ENCODE measurements around the gene FCN3.
A peak's percentile ranks its signal among the peaks of the same experiment; 100 is the strongest.
"Not testable (repeated sequence)": the region's sequence is repeated elsewhere in the genome, so short reads cannot be mapped to it uniquely, and the experiment has no call there.

Gene FCN3
- 0 to 0.13 (median 0) reads per million in 9 experiments for total RNA-seq

DNA sequence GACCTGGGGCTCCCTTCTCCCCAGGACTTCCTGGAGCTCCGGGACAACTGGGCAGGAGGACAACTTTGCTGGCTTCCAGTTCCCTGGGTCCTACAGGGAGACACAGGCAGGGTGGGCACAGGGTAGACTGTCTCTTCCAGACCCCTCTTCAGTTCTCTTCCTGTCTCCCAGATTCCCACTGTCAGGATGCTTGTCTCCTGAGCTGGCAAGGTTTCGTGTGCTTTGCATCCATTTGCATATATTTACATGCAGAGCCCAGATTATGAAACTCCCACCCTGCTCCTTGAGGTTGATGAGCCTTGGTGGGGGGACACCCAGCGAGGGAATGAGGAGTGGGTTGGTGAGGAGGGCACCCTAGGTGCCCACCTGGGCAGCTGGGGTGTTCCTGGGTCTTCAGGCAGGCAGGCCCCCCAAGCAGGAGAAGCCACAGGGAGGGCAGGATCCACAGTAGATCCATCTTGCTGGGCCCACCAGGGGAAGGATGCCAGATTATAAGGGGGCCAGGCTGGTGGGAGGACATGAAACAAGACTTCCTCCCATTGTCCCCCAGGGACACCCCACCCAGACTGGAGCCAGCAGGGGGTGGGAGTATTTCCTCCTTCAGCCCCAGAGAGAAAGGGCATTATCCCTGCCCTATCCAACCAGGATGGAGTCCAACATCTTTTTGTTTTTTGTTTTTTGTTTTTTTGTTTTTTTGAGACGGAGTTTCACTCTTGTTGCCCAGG, at the start of gene FCN3:
FCN3 (minus strand) TSS at position 463 of the 725 bp plus-strand sequence; CDS start at position 457, 6 bp downstream.
- peaks cover 0 to 8% of the 10 kb centered on the region in 2 donors for H3K27me3 Mint-ChIP-seq
- H3K27ac Mint-ChIP-seq, result peak within 1 kb of the TSS in 1 of 2 donors; percentile 44
- no peaks in the 10 kb centered on the region for H3K36me3 Mint-ChIP-seq (ENCODE audit: insufficient read depth)
- DNase-seq, result no peak
- no peaks in the 10 kb centered on the region for H3K9me3 Mint-ChIP-seq
- H3K4me1 Mint-ChIP-seq (ENCODE audit: low read depth in 2 of 2), result peaks cover 0 to 4% of the 10 kb centered on the region in 2 donors
- ATAC-seq (replicated peaks), result no peak
- no peak within 1 kb of the TSS for H3K4me3 Mint-ChIP-seq

DNA sequence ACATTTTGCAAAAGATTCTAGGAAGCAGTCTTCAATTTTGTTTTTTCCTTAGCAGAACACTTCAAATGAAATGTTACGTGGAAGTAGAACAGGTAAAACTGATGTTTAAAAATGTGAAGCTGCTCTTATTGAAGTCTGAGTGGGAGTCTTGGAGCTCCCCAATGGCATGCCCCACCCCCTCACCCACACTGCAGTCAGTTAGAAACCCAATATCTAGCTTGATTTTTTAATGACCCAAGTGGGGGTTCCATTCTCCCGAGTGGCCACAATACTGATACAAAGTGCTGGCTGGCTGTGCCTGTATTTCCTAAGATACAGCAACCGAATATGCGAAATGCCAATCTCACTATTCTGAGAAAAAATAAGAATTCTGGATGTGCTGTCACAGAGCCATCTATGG, 49.1 kb upstream of the FCN3 start:
- H3K4me1 Mint-ChIP-seq (ENCODE audit: low read depth in 2 of 2), result peaks cover 17 to 31% of the 10 kb centered on the region in 2 donors
- H3K27ac Mint-ChIP-seq, result peak overlapping the region; percentile 69 to 88
- H3K4me3 Mint-ChIP-seq, result no peak overlapping the region
- no peaks in the 10 kb centered on the region for H3K9me3 Mint-ChIP-seq
- no peak for ATAC-seq (replicated peaks)
- no peaks in the 10 kb centered on the region for H3K27me3 Mint-ChIP-seq
- H3K36me3 Mint-ChIP-seq (ENCODE audit: insufficient read depth), result peaks cover 38% of the 10 kb centered on the region
- DNase-seq, result no peak

DNA sequence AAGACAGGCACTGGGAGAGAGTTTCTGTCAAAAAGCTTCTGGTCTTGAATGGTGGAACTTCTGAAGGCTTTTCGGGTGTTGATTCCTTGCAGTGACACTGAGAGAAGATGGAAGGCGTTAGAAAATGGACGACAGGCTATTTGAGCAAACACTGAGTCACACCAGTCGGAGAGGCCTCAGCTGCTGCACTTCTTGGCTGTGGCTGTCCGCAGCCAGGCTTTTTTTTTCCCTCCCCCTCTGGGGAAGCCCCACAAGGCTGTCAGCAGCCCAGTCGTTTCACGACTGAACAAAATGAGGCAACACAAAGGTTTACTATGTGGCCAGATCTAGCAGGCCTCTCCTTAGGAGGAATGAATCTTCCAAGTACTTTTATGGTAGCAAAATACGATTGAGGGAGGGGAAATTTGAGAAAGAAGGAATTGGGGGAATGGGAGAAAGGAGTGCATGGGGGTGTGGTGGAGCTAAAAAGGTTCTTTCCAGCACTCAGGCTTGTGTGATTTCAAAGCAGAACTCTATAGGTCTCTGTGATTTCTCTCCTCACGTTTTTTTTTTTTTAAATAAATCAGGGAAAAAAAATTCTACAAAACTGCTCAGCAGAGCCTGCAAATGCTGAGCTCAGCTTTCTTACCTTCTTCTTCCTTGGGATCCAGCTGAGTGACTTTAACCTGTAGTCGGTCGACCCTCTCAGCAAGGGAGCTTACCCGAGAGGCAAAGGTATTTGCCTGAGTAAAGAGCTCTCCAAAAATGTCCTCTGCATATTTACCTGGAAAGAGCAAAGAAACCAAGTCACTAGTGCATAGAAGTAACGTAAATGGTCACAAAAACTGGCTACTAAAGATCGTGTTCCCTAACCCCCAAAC, 43.9 kb upstream of the FCN3 start:
- peak overlapping the region; percentile 90 for H3K27ac Mint-ChIP-seq
- H3K9me3 Mint-ChIP-seq, result no peaks in the 10 kb centered on the region
- ATAC-seq (replicated peaks), result peak; percentile 79
- peak overlapping the region; percentile 31 to 45 for H3K4me3 Mint-ChIP-seq
- DNase-seq, result peak; percentile 23 to 29 (median 29)
- H3K27me3 Mint-ChIP-seq, result no peaks in the 10 kb centered on the region
- H3K4me1 Mint-ChIP-seq (ENCODE audit: low read depth in 2 of 2), result peaks cover 18 to 44% of the 10 kb centered on the region in 2 donors
- peaks cover 51% of the 10 kb centered on the region for H3K36me3 Mint-ChIP-seq (ENCODE audit: insufficient read depth)

DNA sequence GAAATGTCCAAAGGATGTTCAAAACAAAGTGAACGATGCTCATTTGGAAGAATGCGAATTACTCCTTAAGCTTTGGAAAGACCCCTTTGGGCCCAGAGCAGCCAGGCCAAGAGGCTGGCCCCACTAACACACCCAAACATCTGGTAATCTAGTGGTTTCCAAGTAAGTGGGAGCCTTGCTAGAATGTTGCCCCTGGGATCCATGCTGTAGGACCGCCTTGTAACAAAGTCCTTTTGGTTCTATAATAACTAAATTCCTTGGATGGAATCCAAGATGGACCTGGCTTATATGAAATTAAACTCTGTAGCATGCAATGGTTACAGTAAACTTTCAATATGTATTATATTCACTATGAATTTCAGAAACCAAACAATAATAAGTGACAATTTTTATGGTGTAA, 43.1 kb upstream of the FCN3 start:
- Mint-ChIP-seq H3K9me3 (no peaks in the 10 kb centered on the region), H3K36me3 (ENCODE audit: insufficient read depth) (peaks cover 55% of the 10 kb centered on the region), H3K27ac (peak overlapping the region; percentile 90), H3K4me3 (no peak overlapping the region), H3K27me3 (no peaks in the 10 kb centered on the region), H3K4me1 (ENCODE audit: low read depth in 2 of 2) (peaks cover 18 to 42% of the 10 kb centered on the region in 2 donors)
- DNase-seq (no peak), ATAC-seq (replicated peaks) (no peak)

DNA sequence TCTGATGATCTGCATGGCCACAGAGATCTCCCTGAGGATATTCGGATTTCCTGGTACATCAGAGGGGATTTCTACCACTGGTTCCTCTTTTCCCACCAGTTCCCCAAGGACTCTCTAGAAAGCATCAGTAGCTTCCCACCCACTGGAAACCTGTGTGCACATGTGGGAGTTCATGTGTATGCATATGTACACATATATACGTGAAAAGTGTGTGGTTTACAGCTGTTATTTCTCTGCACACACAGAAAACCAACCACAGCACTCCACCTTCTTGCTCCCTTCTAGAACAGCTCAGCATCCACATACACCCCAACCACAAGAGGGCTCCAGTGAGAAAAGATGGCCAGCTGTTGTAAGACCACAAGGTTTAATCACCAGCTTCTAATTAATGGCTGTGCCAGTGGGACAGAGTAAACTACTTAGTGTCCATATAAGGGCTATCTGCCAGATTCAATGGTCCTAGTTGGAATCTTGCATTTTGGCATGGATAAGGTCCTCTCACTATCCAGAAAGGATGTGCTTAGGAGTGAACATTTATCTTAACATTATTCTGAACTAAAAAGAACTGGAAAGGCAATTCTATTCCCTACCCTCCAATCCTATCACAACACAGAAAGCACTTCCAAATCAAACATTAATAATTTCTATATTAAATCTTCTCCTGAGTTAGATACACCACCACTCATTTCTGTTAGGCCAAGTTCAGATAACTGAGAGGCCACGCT, 41.9 kb upstream of the FCN3 start:
- H3K4me3 Mint-ChIP-seq, result no peak overlapping the region
- ATAC-seq (replicated peaks), result peak; percentile 76
- H3K9me3 Mint-ChIP-seq, result no peaks in the 10 kb centered on the region
- peaks cover 63% of the 10 kb centered on the region for H3K36me3 Mint-ChIP-seq (ENCODE audit: insufficient read depth)
- no peaks in the 10 kb centered on the region for H3K27me3 Mint-ChIP-seq
- peak overlapping the region; percentile 42 to 53 for H3K27ac Mint-ChIP-seq
- H3K4me1 Mint-ChIP-seq (ENCODE audit: low read depth in 2 of 2), result peaks cover 14 to 34% of the 10 kb centered on the region in 2 donors
- DNase-seq, result peak; percentile 45 to 56 (median 49)

DNA sequence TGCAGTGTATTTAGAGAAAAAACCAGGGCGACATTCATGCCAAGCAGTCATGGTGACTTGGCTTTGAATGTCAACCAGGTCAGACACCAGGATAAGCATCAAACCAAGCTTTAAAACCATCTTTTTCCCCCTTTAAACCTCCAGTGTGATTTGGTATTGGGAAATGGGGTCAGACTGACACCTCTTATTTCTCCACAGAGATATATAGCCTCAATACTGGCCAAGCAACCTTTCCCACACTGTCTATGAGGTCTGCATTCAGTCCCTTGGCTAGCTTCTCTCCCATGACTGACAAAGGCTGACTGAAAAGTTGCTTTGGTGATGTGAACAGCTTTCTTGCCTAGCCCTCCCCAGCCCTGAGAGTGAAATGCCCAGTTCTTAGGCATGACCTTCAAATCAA, 39.5 kb upstream of the FCN3 start:
- peaks cover 83% of the 10 kb centered on the region for H3K36me3 Mint-ChIP-seq (ENCODE audit: insufficient read depth)

DNA sequence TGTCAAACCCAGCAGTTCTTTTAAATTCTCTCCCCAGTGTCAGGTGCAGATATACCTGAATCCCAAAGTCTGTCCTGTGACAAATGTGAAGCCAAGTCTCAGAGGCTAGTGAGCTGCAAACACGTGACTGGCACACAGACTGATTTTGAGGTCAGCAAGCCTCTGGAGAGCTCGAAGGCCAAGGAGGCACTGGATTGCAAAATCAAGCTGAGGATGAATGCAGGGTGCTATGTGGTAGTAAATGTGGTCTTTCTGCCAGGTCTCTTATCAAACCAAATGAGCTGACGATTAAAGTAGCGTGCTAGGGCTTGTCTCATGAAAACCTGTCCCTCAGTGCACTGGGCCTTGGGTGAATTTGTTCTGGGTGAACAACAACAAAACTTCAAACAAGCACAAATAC, 38.4 kb upstream of the FCN3 start:
- peaks cover 9 to 18% of the 10 kb centered on the region in 2 donors for H3K4me1 Mint-ChIP-seq (ENCODE audit: low read depth in 2 of 2)
- peaks cover 82% of the 10 kb centered on the region for H3K36me3 Mint-ChIP-seq (ENCODE audit: insufficient read depth)
- DNase-seq (no peak), ATAC-seq (replicated peaks) (no peak)
- H3K4me3 Mint-ChIP-seq, result no peak overlapping the region
- H3K9me3 Mint-ChIP-seq, result no peaks in the 10 kb centered on the region
- H3K27ac Mint-ChIP-seq, result no peak overlapping the region
- H3K27me3 Mint-ChIP-seq, result no peaks in the 10 kb centered on the region

More for the DNA sequence above, 39.5 kb upstream of the FCN3 start:
- Mint-ChIP-seq H3K4me1 (ENCODE audit: low read depth in 2 of 2) (peaks cover 14 to 29% of the 10 kb centered on the region in 2 donors), H3K27me3 (no peaks in the 10 kb centered on the region), H3K9me3 (no peaks in the 10 kb centered on the region), H3K4me3 (no peak overlapping the region), H3K27ac (peak overlapping the region; percentile 2 to 84)
- no peak for ATAC-seq (replicated peaks)
- no peak for DNase-seq

DNA sequence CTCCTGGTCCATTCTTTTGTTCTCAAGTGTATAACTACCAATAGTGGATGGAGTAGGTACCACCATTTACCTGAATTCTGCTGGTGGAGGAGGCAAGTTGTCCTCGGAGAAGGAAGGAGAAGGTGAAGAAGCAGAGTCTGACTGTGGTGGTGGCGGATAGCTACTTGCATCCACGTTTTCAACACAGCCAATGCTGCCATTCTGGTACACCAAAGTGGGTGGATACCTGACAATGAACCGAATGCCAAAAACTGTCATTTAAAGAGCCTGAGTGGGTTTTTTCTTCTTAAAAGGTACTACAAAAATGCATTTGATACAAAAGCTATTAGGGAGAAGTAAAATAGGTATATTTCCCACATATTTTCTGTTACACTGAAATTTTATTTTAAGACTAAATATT, 37.9 kb upstream of the FCN3 start:
- Mint-ChIP-seq H3K27ac (peak overlapping the region in 1 of 2 donors; percentile 38), H3K4me3 (no peak overlapping the region), H3K27me3 (no peaks in the 10 kb centered on the region), H3K9me3 (no peaks in the 10 kb centered on the region), H3K36me3 (ENCODE audit: insufficient read depth) (peaks cover 82% of the 10 kb centered on the region), H3K4me1 (ENCODE audit: low read depth in 2 of 2) (peaks cover 9 to 18% of the 10 kb centered on the region in 2 donors)
- no peak for ATAC-seq (replicated peaks)
- no peak for DNase-seq

DNA sequence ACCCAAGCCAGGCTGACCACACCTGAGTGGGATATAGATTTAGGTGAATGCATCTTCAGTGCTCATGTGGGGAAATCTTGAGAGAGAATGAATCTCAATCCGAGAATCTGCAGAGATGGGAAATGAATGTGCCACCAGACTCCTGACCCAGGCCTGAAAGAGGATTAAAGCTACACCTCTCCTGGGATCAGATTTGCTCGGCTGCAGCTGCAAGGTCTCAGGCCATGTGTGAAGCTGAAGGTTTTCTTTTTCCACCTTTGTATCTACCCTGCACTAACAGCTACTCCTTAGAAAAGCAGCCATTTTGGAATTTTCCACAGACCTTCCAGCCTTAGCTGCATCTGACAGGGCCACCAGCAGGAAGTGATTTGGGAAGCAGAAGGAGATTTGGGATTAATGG, 36.1 kb upstream of the FCN3 start:
- ATAC-seq (replicated peaks) (no peak), DNase-seq (no peak)
- H3K4me1 Mint-ChIP-seq (ENCODE audit: low read depth in 2 of 2), result peaks cover under 1% of the 10 kb centered on the region in 2 donors
- no peak overlapping the region for H3K4me3 Mint-ChIP-seq
- no peaks in the 10 kb centered on the region for H3K9me3 Mint-ChIP-seq
- no peaks in the 10 kb centered on the region for H3K27me3 Mint-ChIP-seq
- peaks cover 75% of the 10 kb centered on the region for H3K36me3 Mint-ChIP-seq (ENCODE audit: insufficient read depth)
- peak overlapping the region in 1 of 2 donors; percentile 8 for H3K27ac Mint-ChIP-seq

DNA sequence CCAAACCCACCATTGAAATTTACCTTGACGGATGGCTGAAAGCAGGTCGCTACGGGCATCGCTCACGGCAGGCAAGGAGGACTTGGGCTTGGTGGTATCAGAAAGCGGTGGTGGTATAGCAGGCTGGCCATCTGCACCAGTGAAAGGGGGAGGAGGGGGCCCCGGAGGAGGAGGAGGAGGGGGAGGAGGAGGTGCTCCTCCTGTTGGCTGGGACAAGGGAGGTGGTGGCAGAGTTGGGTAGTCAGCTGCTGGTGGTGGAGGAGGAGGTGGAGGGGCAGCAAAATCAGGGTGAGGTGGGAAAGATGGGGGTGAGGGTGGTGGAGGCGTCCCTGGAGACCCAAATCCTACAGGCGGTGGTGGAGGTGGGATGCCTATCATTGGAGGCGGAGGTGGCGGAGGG, 35.0 kb upstream of the FCN3 start:
- Mint-ChIP-seq H3K36me3 (ENCODE audit: insufficient read depth) (peaks cover 69% of the 10 kb centered on the region), H3K4me3 (no peak overlapping the region), H3K27ac (peak overlapping the region in 1 of 2 donors; percentile 35), H3K27me3 (no peaks in the 10 kb centered on the region), H3K9me3 (no peaks in the 10 kb centered on the region), H3K4me1 (ENCODE audit: low read depth in 2 of 2) (peaks cover 0 to 2% of the 10 kb centered on the region in 2 donors)
- DNase-seq, result no peak
- no peak for ATAC-seq (replicated peaks)

DNA sequence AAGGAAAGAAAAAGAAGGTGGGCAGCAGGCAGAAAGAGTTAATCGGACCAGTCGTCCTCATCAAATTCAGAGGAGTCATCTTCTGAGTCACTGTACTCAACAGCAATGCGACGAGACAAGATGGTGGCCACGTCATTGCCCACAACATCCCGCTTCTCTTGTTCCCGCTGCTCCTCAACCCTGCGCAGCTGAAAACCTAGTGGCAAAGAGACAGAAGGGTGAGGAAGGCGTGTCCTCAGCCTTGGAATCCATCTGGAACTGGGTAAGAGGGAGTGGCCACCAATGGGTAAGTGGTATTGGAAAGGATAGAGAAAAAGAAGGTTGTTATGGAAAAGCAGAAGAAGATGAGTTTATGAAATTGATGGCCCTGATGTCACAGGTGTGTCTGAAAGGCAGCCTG, 33.5 kb upstream of the FCN3 start:
- no peak overlapping the region for H3K4me3 Mint-ChIP-seq
- no peaks in the 10 kb centered on the region for H3K9me3 Mint-ChIP-seq
- peak overlapping the region; percentile 62 to 74 for H3K27ac Mint-ChIP-seq
- no peak for ATAC-seq (replicated peaks)
- peaks cover 55% of the 10 kb centered on the region for H3K36me3 Mint-ChIP-seq (ENCODE audit: insufficient read depth)
- DNase-seq, result no peak
- peaks cover 5 to 10% of the 10 kb centered on the region in 2 donors for H3K4me1 Mint-ChIP-seq (ENCODE audit: low read depth in 2 of 2)
- H3K27me3 Mint-ChIP-seq, result no peaks in the 10 kb centered on the region

DNA sequence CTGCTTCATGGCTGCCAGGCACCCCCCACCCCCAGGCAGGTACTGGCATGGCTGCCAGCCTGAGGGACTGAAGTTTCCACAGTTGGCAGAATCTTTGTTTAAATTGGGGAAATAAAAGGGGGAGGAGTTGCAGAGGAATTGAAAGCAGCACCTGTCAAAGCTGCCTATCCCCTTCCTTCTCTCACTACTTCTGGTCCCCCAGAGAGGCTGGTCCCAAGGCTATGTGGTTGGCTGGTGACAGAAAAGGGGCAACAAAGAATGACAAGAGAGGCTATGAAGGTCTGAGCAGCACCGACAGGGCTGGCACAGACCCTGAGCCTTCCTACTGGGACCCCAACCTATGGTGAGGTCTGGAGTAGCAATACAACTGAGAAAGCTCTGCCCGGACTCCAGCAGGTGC, 32.2 kb upstream of the FCN3 start:
- ATAC-seq (replicated peaks), result not testable (repeated sequence)
- H3K4me1 Mint-ChIP-seq (ENCODE audit: low read depth in 2 of 2), result peaks cover 5 to 14% of the 10 kb centered on the region in 2 donors

DNA sequence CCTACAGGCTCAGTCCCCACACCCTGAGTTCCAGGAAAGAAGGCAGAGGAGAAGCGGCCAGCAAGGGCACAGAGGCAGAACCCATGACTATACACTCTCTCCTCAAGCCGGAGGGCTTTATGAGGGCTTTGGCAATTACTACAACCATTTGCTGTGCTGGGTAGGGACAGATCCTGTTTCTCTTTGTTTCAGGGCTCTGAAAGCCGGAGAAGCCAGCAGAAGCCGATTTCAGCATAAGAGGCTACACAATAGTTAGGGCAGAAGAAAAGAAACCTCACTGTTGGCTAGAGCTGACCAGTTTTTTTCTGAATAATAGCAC, 31.7 kb upstream of the FCN3 start:
- Mint-ChIP-seq H3K4me1 (ENCODE audit: low read depth in 2 of 2) (peaks cover 5 to 18% of the 10 kb centered on the region in 2 donors), H3K27me3 (no peaks in the 10 kb centered on the region), H3K4me3 (no peak overlapping the region), H3K27ac (peak overlapping the region in 1 of 2 donors; percentile 60), H3K9me3 (no peaks in the 10 kb centered on the region), H3K36me3 (ENCODE audit: insufficient read depth) (peaks cover 43% of the 10 kb centered on the region)
- ATAC-seq (replicated peaks) (no peak), DNase-seq (no peak)

More for the DNA sequence above, 32.2 kb upstream of the FCN3 start:
- not testable (repeated sequence) for DNase-seq, H3K27me3 Mint-ChIP-seq, H3K4me3 Mint-ChIP-seq, H3K9me3 Mint-ChIP-seq
- H3K27ac Mint-ChIP-seq, result peak overlapping the region in 1 of 2 donors; percentile 62
- H3K36me3 Mint-ChIP-seq (ENCODE audit: insufficient read depth), result peaks cover 47% of the 10 kb centered on the region

All from effector memory CD8-positive, alpha-beta T cell (primary cell).